Upper lobe of left lung (tissue), 6 donors: ENCODE data around the gene SDK2. TPM values are rescaled to one million over a fixed set of nuclear protein-coding genes. Genes with fewer than 3 reads are reported as not detected.

Source experiments
- ATAC-seq, 2 donors: fragments of 200-7000 bp; cut with Tn5 transposase; one replicate each; pipeline ENCODE4 v1.9.1; 2022; ENCODE audit warnings: mild to moderate bottlenecking in 2 of 2, moderate library complexity in 2 of 2; ENCODE audit not compliant: low FRiP score in 2 of 2
- DNase-seq, 2 donors: peaks; one replicate each; pipeline ENCODE4 v3.0.0-alpha.2; 2019 to 2020
- H3K27ac ChIP-seq, 4 donors: fragments of 200-600 bp; sonication (generic); one replicate each; pipeline ENCODE4 v1.5.1; 2016 to 2019
- H3K27me3 ChIP-seq, 4 donors: fragments of 200-600 bp; sonication (generic); one replicate each; pipeline ENCODE4 v1.5.1; 2017 to 2019
- H3K36me3 ChIP-seq, 4 donors: fragments of 200-600 bp; sonication (generic); one replicate each; pipeline ENCODE4 v1.5.1; 2016 to 2019
- H3K4me1 ChIP-seq, 4 donors: fragments of 200-600 bp; sonication (generic); one replicate each; pipeline ENCODE4 v1.5.1; 2018 to 2019
- H3K4me3 ChIP-seq, 4 donors: fragments of 200-600 bp; sonication (generic); one replicate each; pipeline ENCODE4 v1.5.1; 2017 to 2019; ENCODE audit warnings: mild to moderate bottlenecking in 2 of 4, moderate library complexity in 1 of 4
- H3K9me3 ChIP-seq, 4 donors: fragments of 200-600 bp; sonication (generic); one replicate each; pipeline ENCODE4 v1.5.1; 2018 to 2019
- CTCF ChIP-seq, 6 experiments: fragments of 450-650 bp in 4 of 6; fragments of 200-600 bp in 2 of 6; sonication (generic) in 2 of 6; IDR thresholded peaks; one replicate each; pipeline ENCODE4 v1.5.1; 2016 to 2019; ENCODE audit warnings: antibody characterized with exemption in 6 of 6
- EP300 ChIP-seq, 4 donors: sonication (generic); formaldehyde crosslinking; IDR thresholded peaks; one replicate each; pipeline ENCODE4 v1.5.1; 2017; ENCODE audit warnings: antibody characterized with exemption in 4 of 4, control low read depth in 2 of 4
- POLR2A ChIP-seq, 4 donors: fragments of 450-650 bp; IDR thresholded peaks; one replicate each; pipeline ENCODE4 v1.5.1; 2016 to 2017; ENCODE audit warnings: antibody characterized with exemption in 4 of 4, mild to moderate bottlenecking in 2 of 4
- POLR2AphosphoS5 ChIP-seq, 2 donors: sonication (generic); formaldehyde crosslinking; IDR thresholded peaks; one replicate each; pipeline ENCODE4 v1.5.1; 2017; ENCODE audit warnings: antibody characterized with exemption in 2 of 2
- WGBS, 2 donors: methylation state at CpG; one replicate each; pipeline ENCODE4 v1.1.5; 2017 to 2018; 5-methylcytosine and 5-hydroxymethylcytosine counted together
- total RNA-seq, 6 donors: library from RNA; depleted of rRNA in 4 of 6; stranded (reverse); fragments of >200 nt in 4 of 6; gene quantifications; one replicate each; pipeline versions ENCODE4 v1.1.0 to v1.2.1, GENCODE V29; 2016 to 2021
- donor health status: DM: no; HTN: no; CAD: no; lungs with moderate emphysema.
- donor health status: DM: no; HTN: yes; CAD: no; lungs with severe emphysema.

SDK2 gene
- total RNA-seq, 6 donors from 2014 or later, result 1.2 to 7.3 (median 2.9) TPM

DNA sequence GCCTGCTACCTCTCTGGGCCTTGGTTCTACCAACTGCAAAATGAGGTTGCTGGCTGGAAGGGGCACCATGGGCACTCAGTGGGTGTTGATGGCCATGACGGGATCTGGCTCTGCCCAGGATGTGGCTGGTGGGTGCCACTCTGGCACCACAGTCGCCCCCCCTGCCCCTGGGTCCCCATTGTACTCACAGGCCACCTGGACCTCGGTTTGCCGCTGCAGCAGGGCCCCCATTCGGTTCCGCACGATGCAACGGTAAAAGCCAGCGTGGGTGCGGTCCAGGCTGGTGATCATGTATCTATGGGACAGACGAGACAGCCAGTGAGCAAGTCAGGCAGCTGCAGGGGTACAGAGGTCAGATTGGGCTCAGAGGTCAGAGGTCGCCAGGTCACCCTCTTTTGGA is 172.3 kb downstream of the SDK2 start:
- Histone ChIP-seq H3K27ac (no peak overlapping the region), H3K9me3 (no peaks in the 10 kb centered on the region), H3K36me3 (no peaks in the 10 kb centered on the region), H3K4me3 (no peak overlapping the region), H3K4me1 (peaks cover 0 to 5% (median 4%) of the 10 kb centered on the region in 4 donors), H3K27me3 (no peaks in the 10 kb centered on the region)
- no peak for TF ChIP-seq POLR2A (IDR thresholded peaks at IDR 0.05)
- no peak for TF ChIP-seq POLR2AphosphoS5 (IDR thresholded peaks at IDR 0.05)
- TF ChIP-seq EP300 (IDR thresholded peaks at IDR 0.05), result no peak
- TF ChIP-seq CTCF (IDR thresholded peaks at IDR 0.05), result no peak
- ATAC-seq (no peak), DNase-seq (no peak)
- WGBS, 2 donors, result 97 to 100% methylated on average over 2 to 12 of the region's 12 CpGs

- no peak for DNase-seq
- Histone ChIP-seq H3K4me3 (no peak overlapping the region), H3K36me3 (no peaks in the 10 kb centered on the region), H3K9me3 (no peaks in the 10 kb centered on the region), H3K27me3 (no peaks in the 10 kb centered on the region), H3K27ac (no peak overlapping the region), H3K4me1 (peaks cover 0 to 5% (median 4%) of the 10 kb centered on the region in 4 donors)
- no peak for ATAC-seq
- 85 to 92% methylated on average over 7 of the region's 7 CpGs for WGBS, 2 donors
- TF ChIP-seq POLR2A (IDR thresholded peaks at IDR 0.05), result no peak
- TF ChIP-seq POLR2AphosphoS5 (IDR thresholded peaks at IDR 0.05), result no peak
- TF ChIP-seq CTCF (IDR thresholded peaks at IDR 0.05), result no peak
- TF ChIP-seq EP300 (IDR thresholded peaks at IDR 0.05), result no peak
Observed at GRCh38 chr17:73470316-73470826, 173.9 kb downstream of the SDK2 start.

- Histone ChIP-seq H3K27ac (no peak overlapping the region), H3K4me1 (peaks cover 0 to 3% (median 2%) of the 10 kb centered on the region in 4 donors), H3K36me3 (no peaks in the 10 kb centered on the region), H3K27me3 (no peaks in the 10 kb centered on the region), H3K9me3 (no peaks in the 10 kb centered on the region), H3K4me3 (no peak overlapping the region)
- no peak for ATAC-seq
- 40 to 89% methylated on average over 1 to 3 of the region's 4 CpGs for WGBS, 2 donors
- TF ChIP-seq CTCF (IDR thresholded peaks at IDR 0.05) (no peak), EP300 (IDR thresholded peaks at IDR 0.05) (no peak), POLR2AphosphoS5 (IDR thresholded peaks at IDR 0.05) (no peak), POLR2A (IDR thresholded peaks at IDR 0.05) (no peak)
- no peak for DNase-seq
Observed at GRCh38 chr17:73469311-73469710, 174.9 kb downstream of the SDK2 start.

GRCh38 chr17:73468221-73468620 is 176.0 kb downstream of the SDK2 start:
- ATAC-seq (no peak), DNase-seq (no peak)
- WGBS, 2 donors, result 79 to 82% methylated on average over 5 of the region's 5 CpGs
- Histone ChIP-seq H3K36me3 (no peaks in the 10 kb centered on the region), H3K4me1 (no peaks in the 10 kb centered on the region), H3K9me3 (no peaks in the 10 kb centered on the region), H3K27me3 (no peaks in the 10 kb centered on the region), H3K27ac (no peak overlapping the region), H3K4me3 (no peak overlapping the region)
- TF ChIP-seq CTCF (IDR thresholded peaks at IDR 0.05), result no peak
- no peak for TF ChIP-seq POLR2A (IDR thresholded peaks at IDR 0.05)
- TF ChIP-seq POLR2AphosphoS5 (IDR thresholded peaks at IDR 0.05), result no peak
- no peak for TF ChIP-seq EP300 (IDR thresholded peaks at IDR 0.05)

DNA sequence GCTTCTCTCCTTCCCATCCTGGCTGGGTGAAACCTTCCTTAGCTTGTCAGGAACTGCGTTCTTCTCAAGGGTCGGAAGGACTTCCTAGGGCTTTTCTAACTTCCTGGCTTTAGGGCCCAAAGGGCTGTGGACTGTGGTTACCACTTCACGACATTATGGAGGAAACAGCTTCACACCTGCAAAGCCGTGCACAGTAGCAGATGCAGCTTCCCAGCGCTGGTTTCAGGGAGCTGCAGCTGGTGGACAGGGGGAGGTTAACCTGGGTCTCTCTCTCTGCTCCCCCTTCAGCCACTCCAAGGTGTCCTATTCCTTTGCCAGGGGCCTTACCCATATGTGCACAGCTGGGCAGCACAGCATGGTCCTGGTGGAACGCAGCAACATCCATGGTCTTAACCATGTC is 176.6 kb downstream of the SDK2 start:
- H3K27me3 ChIP-seq, result no peaks in the 10 kb centered on the region
- H3K27ac ChIP-seq, result no peak overlapping the region
- 77 to 79% methylated on average over 4 to 6 of the region's 6 CpGs for WGBS, 2 donors
- no peaks in the 10 kb centered on the region for H3K9me3 ChIP-seq
- TF ChIP-seq POLR2A (IDR thresholded peaks at IDR 0.05) (no peak), CTCF (IDR thresholded peaks at IDR 0.05) (no peak), EP300 (IDR thresholded peaks at IDR 0.05) (no peak), POLR2AphosphoS5 (IDR thresholded peaks at IDR 0.05) (no peak)
- H3K4me3 ChIP-seq, result no peak overlapping the region
- DNase-seq (no peak), ATAC-seq (no peak)
- H3K4me1 ChIP-seq, result no peaks in the 10 kb centered on the region
- H3K36me3 ChIP-seq, result no peaks in the 10 kb centered on the region
